Chondrocyte (in vitro differentiated cells): ENCODE measurements around the gene ACOT9. TPM values are rescaled to one million over a fixed set of nuclear protein-coding genes. Genes with fewer than 3 reads are reported as not detected.

ENCODE experiments used
- DNase-seq: peaks from one replicate; pipeline ENCODE4 v3.0.0; 2021; ENCODE audit warnings: mixed read lengths, low spot score
- H3K27ac Mint-ChIP-seq: one replicate; pipeline ENCODE4 v1.8.0; 2021; ENCODE audit warnings: mild to moderate bottlenecking, moderate library complexity, mixed read lengths; ENCODE audit not compliant: unreplicated experiment
- H3K27me3 Mint-ChIP-seq: 2 replicates; pipeline ENCODE4 v1.8.0; 2021; ENCODE audit warnings: low read depth, mixed read lengths
- H3K36me3 Mint-ChIP-seq: 2 replicates; pipeline ENCODE4 v1.8.0; 2021; ENCODE audit warnings: low read depth, mixed read lengths
- H3K4me1 Mint-ChIP-seq: 2 replicates; pipeline ENCODE4 v1.8.0; 2021; ENCODE audit warnings: low read depth, mild to moderate bottlenecking, mixed read lengths
- H3K4me3 Mint-ChIP-seq: one replicate; pipeline ENCODE4 v1.8.0; 2021; ENCODE audit warnings: mild to moderate bottlenecking, moderate library complexity, mixed read lengths; ENCODE audit not compliant: unreplicated experiment
- H3K9me3 Mint-ChIP-seq: 2 replicates; pipeline ENCODE4 v1.8.0; 2021; ENCODE audit warnings: low read depth, mixed read lengths
- CTCF ChIP-seq: fragments of 200-600 bp; sonication (generic); IDR thresholded peaks from 2 replicates; pipeline ENCODE4 v1.5.0; 2021; ENCODE audit warnings: antibody characterized with exemption, mild to moderate bottlenecking, moderate library complexity
- total RNA-seq: library from RNA; stranded (reverse); gene quantifications from 3 replicates; pipeline ENCODE4 v1.2.1, GENCODE V29; 2021

The ACOT9 gene
- total RNA-seq, 1 donor from 2014 or later, result 99.6 TPM

DNA sequence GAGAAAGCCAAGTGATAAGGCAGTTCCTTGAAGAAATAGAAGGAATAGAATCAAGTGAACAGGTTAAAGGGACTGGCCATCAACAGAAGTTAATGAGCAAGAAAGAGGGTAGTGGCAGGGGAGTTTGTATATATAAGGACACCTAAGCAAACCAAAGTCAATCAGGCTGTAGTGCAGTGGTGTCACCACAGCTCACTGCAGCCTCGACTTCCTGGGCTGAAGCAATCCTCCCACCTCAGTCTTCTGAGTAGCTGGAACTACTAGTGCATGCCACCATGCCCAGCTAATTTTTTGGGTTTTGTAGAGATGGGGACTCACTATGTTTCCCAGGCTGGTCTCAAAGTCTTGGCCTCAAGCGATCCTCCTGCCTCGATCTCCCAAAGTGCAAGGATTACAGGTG, 15.9 kb downstream of the ACOT9 start:
- H3K27ac Mint-ChIP-seq, result no peak overlapping the region
- no peaks in the 10 kb centered on the region for H3K27me3 Mint-ChIP-seq
- DNase-seq, result no peak
- no peak for TF ChIP-seq CTCF
- no peaks in the 10 kb centered on the region for H3K4me1 Mint-ChIP-seq
- H3K9me3 Mint-ChIP-seq, result no peaks in the 10 kb centered on the region
- no peak overlapping the region for H3K4me3 Mint-ChIP-seq
- peaks cover 37% of the 10 kb centered on the region for H3K36me3 Mint-ChIP-seq

GRCh38 chrX:23726191-23726590, 16.9 kb downstream of the ACOT9 start:
- Mint-ChIP-seq H3K27ac (no peak overlapping the region), H3K27me3 (no peaks in the 10 kb centered on the region), H3K9me3 (no peaks in the 10 kb centered on the region), H3K36me3 (peaks cover 35% of the 10 kb centered on the region), H3K4me1 (no peaks in the 10 kb centered on the region), H3K4me3 (no peak overlapping the region)
- no peak for DNase-seq
- TF ChIP-seq CTCF, result no peak

DNA sequence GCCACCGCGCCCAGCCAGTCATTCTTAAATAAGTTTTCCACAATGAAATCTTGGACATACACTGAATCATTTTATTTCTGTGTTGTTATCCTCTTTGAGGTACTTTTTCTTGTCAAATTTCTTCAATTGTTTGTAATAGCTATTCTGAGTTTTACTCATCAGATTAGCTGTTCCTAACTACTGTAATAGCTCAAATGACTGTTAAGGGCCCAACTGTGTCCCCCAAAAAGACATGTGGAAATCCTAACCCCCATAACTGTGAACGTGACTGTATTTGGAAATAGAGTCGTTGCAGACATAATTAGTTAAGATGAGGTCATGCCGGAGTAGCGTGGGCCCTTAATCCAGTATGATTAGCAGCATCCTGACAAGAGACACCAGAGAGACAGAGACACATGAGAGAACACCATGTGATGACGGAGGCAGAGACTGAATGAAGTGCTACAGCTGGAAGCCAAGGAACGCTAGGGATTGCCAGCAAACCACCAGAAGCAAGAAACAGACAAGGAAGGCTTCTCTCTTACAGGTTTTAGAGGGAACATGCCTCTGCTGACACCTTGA, 22.9 kb downstream of the ACOT9 start:
- H3K27ac Mint-ChIP-seq, result no peak overlapping the region
- no peaks in the 10 kb centered on the region for H3K9me3 Mint-ChIP-seq
- no peak for TF ChIP-seq CTCF
- H3K4me3 Mint-ChIP-seq, result no peak overlapping the region
- H3K27me3 Mint-ChIP-seq, result no peaks in the 10 kb centered on the region
- no peak for DNase-seq
- peaks cover 29% of the 10 kb centered on the region for H3K36me3 Mint-ChIP-seq
- no peaks in the 10 kb centered on the region for H3K4me1 Mint-ChIP-seq

DNA sequence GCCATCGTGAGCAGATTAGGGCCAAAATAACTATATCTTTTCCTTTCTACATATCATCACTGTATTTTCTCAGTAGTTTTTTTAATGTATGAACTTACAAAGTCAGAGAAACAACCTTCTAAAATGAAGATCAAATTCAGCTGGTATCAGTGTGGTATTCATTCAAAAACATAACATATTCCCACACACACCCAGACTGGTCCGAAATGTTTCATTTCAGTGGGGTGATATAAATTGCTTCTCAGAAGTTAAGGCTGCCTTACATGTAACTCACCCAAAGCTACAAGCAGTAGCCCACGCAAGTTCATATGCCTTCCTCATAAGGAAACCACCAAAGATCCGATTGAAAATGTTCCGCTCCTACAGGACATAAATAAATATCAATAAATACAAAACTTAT, 37.8 kb downstream of the ACOT9 start:
- Mint-ChIP-seq H3K4me3 (no peak overlapping the region), H3K4me1 (no peaks in the 10 kb centered on the region), H3K27me3 (no peaks in the 10 kb centered on the region), H3K36me3 (peaks cover 32% of the 10 kb centered on the region), H3K9me3 (no peaks in the 10 kb centered on the region), H3K27ac (no peak overlapping the region)
- no peak for DNase-seq
- no peak for TF ChIP-seq CTCF

- H3K27me3 Mint-ChIP-seq, result no peaks in the 10 kb centered on the region
- no peak overlapping the region for H3K4me3 Mint-ChIP-seq
- no peaks in the 10 kb centered on the region for H3K4me1 Mint-ChIP-seq
- peaks cover 32% of the 10 kb centered on the region for H3K36me3 Mint-ChIP-seq
- no peak for DNase-seq
- H3K27ac Mint-ChIP-seq, result no peak overlapping the region
- no peak for TF ChIP-seq CTCF
- no peaks in the 10 kb centered on the region for H3K9me3 Mint-ChIP-seq
Observed at GRCh38 chrX:23704673-23705206, 38.3 kb downstream of the ACOT9 start.
